ENCODE data around the gene PABPN1.

The PABPN1 gene

GRCh38 chr14:23359167-23359626 is 37.9 kb downstream of the PABPN1 start:
- DNase-seq: no peak

DNA sequence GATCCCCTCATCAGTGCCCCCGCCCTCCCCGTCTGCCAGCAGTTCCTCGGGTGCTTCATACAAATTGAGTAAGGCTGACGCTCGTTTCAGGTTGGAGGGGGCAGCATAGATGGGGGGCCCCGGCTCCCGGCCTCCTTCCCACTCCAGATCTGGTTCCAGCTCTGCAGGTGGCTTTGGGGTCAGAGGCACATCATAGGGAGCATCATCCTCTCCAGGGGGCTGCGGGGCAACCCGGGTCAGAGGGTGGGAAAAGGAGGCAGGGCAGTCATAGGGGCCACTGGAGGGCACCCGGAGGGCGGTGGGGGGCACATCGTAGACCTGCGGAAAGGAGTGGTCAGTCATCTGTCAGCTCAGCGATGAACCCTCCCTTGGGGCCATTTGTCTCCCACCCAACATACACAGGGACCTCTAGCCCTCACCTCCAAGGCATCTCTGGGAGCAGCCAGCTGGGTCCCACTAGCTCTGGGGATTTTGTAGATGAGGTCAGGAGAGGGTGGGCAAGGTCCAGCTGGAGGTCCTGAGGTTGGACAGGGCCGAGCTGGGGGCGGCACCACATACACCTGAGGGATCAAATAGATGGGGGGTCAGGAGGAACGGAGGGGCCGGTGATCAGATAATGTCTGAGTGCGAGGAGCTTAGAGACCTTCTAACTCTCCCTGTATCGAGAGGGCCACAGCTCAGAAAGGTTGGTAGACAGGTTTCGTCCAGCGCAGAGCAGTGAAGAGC is 38.6 kb downstream of the PABPN1 start:
- DNase-seq: no peak

DNA sequence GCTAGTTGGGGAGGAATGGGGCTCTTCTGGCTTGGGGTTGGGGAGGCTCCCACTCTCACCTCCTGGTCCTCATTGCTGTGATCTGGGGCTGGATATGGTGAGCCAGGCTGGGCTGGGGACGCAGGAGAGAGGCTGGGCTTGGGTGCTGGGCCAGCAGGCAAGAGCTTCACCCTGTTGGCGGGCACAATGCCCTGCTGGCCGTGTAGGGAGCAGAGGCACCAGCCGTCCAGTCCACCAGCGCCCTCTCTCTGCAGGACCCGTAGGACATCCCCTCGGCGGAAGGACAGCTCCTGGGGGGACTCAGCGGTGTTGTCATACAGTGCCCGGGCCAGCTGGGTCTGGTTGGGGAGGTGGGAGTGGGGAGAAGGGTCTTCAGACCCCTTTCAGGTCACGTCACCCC is 39.2 kb downstream of the PABPN1 start:
- DNase-seq: no peak

- DNase-seq: no peak
Measured at GRCh38 chr14:23361320-23361719, 40.1 kb downstream of the PABPN1 start.

DNA sequence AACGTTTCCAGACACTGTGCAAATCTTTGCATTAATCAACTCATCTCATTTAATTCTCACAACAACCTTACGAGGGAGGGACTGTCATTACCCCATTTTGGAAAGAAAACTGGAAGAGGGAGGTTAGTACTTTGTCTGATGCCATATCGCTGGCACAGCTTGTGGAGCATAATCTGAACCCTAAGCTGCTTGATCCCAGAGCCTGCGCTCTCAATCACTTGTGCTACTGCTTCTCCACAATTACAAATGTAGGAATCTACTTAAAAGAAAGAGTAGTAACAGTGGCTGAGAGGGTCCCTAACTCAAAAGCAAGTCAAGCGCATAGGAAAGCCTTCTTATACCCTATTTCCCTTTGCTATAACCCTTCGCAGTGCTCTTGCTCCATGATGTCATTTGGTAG is 40.5 kb downstream of the PABPN1 start:
- DNase-seq: no peak

DNA sequence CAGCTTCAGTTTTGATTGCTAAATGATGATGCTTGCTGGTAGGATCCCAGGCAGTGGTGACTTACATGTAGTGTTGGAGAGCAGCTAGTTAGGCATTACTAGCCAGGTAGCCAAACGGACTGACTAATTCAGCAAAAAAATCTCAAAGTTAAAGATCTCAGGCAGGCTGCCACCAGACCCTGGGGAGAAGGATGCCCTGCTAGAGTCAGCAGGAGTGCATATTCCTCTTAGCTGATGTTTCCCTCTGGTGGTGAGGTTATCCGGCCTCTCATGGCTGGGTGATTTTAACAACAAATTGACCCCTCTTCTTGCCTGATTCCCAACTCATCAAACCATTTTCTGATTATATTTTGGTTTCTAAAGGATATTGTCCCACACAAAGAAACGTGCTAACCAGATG is 40.9 kb downstream of the PABPN1 start:
- no peak for DNase-seq

DNA sequence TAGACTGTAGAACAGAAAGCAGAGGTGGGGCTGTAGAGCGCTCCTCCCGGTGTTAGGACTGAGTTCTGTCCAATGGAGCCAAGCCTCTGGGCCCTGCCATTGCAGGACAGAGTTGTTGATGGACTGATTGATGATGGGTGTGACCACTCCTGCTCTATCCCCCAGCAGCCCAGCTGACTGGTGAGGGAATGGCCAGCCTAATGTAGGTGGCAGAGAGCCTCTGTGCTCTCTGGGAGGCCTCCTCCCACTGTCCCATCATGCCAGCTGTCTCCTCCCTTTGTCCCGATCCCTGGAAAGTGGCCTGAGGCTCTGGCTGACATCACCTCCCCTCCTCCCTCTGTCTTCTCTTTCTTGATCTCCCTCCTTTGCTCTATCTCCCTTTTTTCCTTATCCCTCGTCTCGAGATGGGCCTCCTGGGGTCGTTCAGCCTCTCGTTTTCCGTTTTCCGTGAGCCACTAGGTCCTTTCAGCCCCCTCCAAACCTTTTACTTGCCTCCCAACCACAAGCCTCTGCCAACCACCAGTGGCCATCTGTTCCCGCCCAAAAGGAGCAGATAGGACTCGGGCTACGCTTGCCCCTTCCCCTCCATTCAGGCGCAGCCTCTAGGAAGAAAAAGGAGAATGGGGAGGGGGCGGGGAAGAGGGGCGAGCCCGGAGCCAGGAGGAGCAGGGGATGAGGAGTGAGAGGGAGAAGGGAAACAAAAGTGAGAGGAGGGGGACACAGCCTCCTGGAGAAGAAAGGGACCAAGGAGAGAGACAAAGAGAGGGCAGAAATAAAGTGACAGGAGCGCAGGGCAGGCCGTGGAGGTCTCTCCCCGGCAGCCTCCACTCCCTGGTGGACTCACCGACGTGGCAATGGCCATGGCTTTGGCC is 43.1 kb downstream of the PABPN1 start:
- DNase-seq: no peak

- DNase-seq: no peak
Measured at GRCh38 chr14:23365036-23365731, 43.9 kb downstream of the PABPN1 start, which contains the start of gene EFS. EFS (minus strand) TSS chr14:23365172; CDS start chr14:23365025, 147 bp downstream.

DNA sequence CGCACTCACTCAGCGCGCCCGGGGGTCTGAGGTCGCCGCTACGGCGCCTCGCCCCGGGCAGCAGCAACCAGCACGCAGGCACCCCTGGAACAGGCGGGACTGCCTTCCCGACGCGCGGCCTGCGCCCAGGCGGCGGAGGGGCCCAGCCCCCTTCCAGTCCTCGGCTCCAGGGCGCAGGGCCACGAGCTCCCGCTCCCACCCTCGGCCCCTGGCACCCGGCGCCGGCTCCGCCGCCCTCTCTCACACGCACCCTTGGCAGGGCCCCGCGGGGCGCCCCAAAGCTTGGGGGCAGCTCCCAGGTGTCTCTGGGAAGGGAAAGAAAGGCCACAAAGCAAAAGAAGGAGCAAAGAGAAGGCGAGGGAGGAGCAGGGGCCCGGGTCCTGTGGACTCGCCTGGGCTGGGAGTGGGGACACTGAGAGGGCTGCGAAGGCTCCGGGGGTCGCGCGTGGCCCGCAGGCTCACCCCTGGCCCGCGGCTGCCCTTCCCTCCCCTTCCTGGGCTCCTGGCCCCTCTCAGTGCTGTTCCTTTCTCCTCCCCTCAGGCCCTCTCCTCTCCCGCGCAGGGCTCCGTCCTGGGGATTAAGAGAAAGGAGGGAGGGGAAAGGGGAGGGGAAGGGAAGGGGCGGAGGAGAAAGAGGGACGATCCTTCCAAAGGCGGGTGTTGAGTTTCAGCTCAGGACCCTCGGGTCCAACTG is 44.6 kb downstream of the PABPN1 start:
- no peak for DNase-seq

GRCh38 chr14:23366426-23366921 is 45.2 kb downstream of the PABPN1 start:
- DNase-seq: no peak

DNA sequence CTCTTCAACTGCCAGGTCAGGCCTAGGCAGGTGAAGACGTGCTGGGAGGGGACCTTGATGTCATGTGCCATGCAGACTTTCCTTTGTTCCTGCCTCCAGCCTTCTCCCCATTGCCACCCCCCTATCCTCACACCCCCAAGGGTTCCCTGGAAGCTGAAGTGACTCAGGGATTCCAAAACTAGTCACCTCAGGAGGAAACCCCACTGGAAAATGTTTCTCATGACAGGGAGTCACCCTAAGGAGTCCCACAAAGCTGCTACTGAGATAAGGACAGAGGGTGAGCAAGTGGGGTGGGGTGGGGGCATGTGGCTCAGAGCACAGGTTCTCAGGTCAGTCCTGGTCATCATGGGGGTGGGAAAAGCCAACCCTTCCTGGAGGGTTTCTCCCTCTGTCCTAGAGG is 49.0 kb downstream of the PABPN1 start:
- DNase-seq: no peak

GRCh38 chr14:23371865-23372264 is 50.6 kb downstream of the PABPN1 start:
- DNase-seq: no peak

GRCh38 chr14:23372509-23372908 is 51.3 kb downstream of the PABPN1 start, which contains the start of gene IL25:
IL25 (plus strand) TSS chr14:23372809.
- no peak for DNase-seq

DNA sequence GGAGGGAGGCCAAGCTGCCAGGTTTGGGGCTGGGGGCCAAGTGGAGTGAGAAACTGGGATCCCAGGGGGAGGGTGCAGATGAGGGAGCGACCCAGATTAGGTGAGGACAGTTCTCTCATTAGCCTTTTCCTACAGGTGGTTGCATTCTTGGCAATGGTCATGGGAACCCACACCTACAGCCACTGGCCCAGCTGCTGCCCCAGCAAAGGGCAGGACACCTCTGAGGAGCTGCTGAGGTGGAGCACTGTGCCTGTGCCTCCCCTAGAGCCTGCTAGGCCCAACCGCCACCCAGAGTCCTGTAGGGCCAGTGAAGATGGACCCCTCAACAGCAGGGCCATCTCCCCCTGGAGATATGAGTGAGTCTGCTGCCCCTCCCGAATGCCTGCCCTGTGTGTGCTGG is 51.8 kb downstream of the PABPN1 start:
- DNase-seq: no peak
